ENCODE data around the gene RPL10. TPM values are rescaled to one million over a fixed set of nuclear protein-coding genes. Genes with fewer than 3 reads are reported as not detected.

RPL10 gene
- total RNA-seq, 4 donors from 2014 or later = 1,992 to 4,644 (median 2,626) TPM

DNA sequence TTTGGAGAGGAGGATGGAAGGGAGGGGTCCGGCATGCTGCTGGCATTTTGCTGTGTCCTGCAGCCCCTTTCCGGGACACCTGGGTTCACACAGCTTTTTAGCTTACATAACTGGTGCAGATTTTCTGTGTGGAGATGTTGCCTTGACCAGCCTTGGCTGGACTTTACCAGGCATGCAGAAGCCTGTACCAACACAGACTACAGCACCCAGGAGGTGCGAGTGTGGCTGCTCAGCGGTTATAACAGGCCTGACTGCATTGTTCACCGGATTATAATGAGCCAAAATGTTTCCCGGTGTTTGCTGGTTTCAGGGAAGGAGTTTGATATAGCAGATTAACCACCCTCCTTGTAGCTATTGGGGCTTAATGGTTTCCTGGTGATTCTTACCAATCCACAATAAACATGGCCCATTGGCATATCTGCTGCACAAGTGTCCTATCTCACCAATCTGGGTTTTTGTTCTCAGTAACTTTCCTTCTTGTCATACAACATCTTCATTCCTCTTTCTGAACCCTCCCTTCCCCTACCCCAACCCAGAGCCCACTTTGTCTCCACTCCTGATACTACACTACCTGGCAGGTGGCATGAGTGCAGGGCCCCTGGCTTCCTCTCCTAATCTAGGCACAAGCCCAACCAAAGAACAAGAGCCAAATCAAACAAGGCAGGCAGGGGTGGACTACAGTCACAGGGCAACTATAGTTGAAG lies 3.9 kb downstream of the RPL10 start:
- TF ChIP-seq POLR2A (IDR thresholded peaks at IDR 0.05) = no peak
- TF ChIP-seq, protein P1, sequence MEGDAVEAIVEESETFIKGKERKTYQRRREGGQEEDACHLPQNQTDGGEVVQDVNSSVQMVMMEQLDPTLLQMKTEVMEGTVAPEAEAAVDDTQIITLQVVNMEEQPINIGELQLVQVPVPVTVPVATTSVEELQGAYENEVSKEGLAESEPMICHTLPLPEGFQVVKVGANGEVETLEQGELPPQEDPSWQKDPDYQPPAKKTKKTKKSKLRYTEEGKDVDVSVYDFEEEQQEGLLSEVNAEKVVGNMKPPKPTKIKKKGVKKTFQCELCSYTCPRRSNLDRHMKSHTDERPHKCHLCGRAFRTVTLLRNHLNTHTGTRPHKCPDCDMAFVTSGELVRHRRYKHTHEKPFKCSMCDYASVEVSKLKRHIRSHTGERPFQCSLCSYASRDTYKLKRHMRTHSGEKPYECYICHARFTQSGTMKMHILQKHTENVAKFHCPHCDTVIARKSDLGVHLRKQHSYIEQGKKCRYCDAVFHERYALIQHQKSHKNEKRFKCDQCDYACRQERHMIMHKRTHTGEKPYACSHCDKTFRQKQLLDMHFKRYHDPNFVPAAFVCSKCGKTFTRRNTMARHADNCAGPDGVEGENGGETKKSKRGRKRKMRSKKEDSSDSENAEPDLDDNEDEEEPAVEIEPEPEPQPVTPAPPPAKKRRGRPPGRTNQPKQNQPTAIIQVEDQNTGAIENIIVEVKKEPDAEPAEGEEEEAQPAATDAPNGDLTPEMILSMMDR (IDR thresholded peaks at IDR 0.05) = no peak
- no peaks in the 10 kb centered on the region for H3K9me3 ChIP-seq
- no peak overlapping the region for H3K4me3 ChIP-seq
- H3K4me1 ChIP-seq = peaks cover 0 to 12% (median 0%) of the 10 kb centered on the region in 4 donors
- peaks cover 0 to 21% (median 0%) of the 10 kb centered on the region in 3 donors for H3K36me3 ChIP-seq
- DNase-seq = no peak
- H3K27ac ChIP-seq = no peak overlapping the region
- H3K27me3 ChIP-seq = no peaks in the 10 kb centered on the region

GRCh38 chrX:154402622-154403127 lies 4.5 kb downstream of the RPL10 start:
- H3K9me3 ChIP-seq = no peaks in the 10 kb centered on the region
- peaks cover 0 to 21% (median 0%) of the 10 kb centered on the region in 3 donors for H3K36me3 ChIP-seq
- H3K27me3 ChIP-seq = no peaks in the 10 kb centered on the region
- peaks cover 0 to 12% (median 0%) of the 10 kb centered on the region in 4 donors for H3K4me1 ChIP-seq
- no peak overlapping the region for H3K4me3 ChIP-seq
- H3K27ac ChIP-seq = no peak overlapping the region
- DNase-seq = no peak
- TF ChIP-seq, protein P1 (IDR thresholded peaks at IDR 0.05) = no peak
- TF ChIP-seq POLR2A (IDR thresholded peaks at IDR 0.05) = no peak

GRCh38 chrX:154403192-154403591 lies 5.0 kb downstream of the RPL10 start:
- Histone ChIP-seq H3K36me3 (peaks cover 0 to 21% (median 0%) of the 10 kb centered on the region in 3 donors), H3K4me1 (peaks cover 0 to 12% (median 0%) of the 10 kb centered on the region in 4 donors), H3K27me3 (no peaks in the 10 kb centered on the region), H3K4me3 (no peak overlapping the region), H3K27ac (no peak overlapping the region), H3K9me3 (no peaks in the 10 kb centered on the region)
- no peak for DNase-seq
- TF ChIP-seq, protein P1 (IDR thresholded peaks at IDR 0.05) = no peak

- no peak for DNase-seq
- no peak overlapping the region for H3K27ac ChIP-seq
Measured at GRCh38 chrX:154403858-154404257, 5.7 kb downstream of the RPL10 start.

GRCh38 chrX:154404625-154405192 lies 6.5 kb downstream of the RPL10 start:
- TF ChIP-seq, protein P1 (IDR thresholded peaks at IDR 0.05) = no peak
- no peak for TF ChIP-seq POLR2A (IDR thresholded peaks at IDR 0.05)
- Histone ChIP-seq H3K9me3 (no peaks in the 10 kb centered on the region), H3K27ac (no peak overlapping the region), H3K4me1 (peaks cover 0 to 7% (median 0%) of the 10 kb centered on the region in 4 donors), H3K4me3 (no peak overlapping the region), H3K36me3 (peaks cover 0 to 14% (median 0%) of the 10 kb centered on the region in 3 donors), H3K27me3 (no peaks in the 10 kb centered on the region)
- DNase-seq = no peak

More at GRCh38 chrX:154403858-154404257, 5.7 kb downstream of the RPL10 start:
- H3K27me3 ChIP-seq = no peaks in the 10 kb centered on the region
- TF ChIP-seq, protein P1 (IDR thresholded peaks at IDR 0.05) = no peak
- TF ChIP-seq POLR2A (IDR thresholded peaks at IDR 0.05) = no peak
- H3K4me1 ChIP-seq = peaks cover 0 to 12% (median 0%) of the 10 kb centered on the region in 4 donors
- no peaks in the 10 kb centered on the region for H3K9me3 ChIP-seq
- H3K4me3 ChIP-seq = no peak overlapping the region
- H3K36me3 ChIP-seq = peaks cover 0 to 21% (median 0%) of the 10 kb centered on the region in 3 donors
